DMS 273 (cell line): Measurements from ENCODE around the gene ZBED3.

Experiments
- DNase-seq: peaks from one replicate; lab custom pipeline; 2025; ENCODE audit not compliant: unreplicated experiment; lab: John Stamatoyannopoulos, UW

The ZBED3 gene

GRCh38 chr5:77077829-77078176, 9.3 kb downstream of the ZBED3 start:
- DNase-seq = no peak

GRCh38 chr5:77076961-77077828, 9.9 kb downstream of the ZBED3 start:
- peak; percentile 96 for DNase-seq

GRCh38 chr5:77074745-77075144, 12.3 kb downstream of the ZBED3 start:
- DNase-seq = no peak

GRCh38 chr5:77073667-77074066, 13.4 kb downstream of the ZBED3 start:
- no peak for DNase-seq

GRCh38 chr5:77066823-77067442, 20.2 kb downstream of the ZBED3 start:
- no peak for DNase-seq

- no peak for DNase-seq
Observed at GRCh38 chr5:77066184-77066583, 20.9 kb downstream of the ZBED3 start.

- DNase-seq = no peak
Observed at GRCh38 chr5:77065256-77065655, 21.8 kb downstream of the ZBED3 start.

- no peak for DNase-seq
Observed at GRCh38 chr5:77064040-77064439, 23.0 kb downstream of the ZBED3 start.

- no peak for DNase-seq
Observed at GRCh38 chr5:77046416-77047073, 40.5 kb downstream of the ZBED3 start.

GRCh38 chr5:77035950-77036349, 51.1 kb downstream of the ZBED3 start:
- DNase-seq = no peak

GRCh38 chr5:77033338-77033737, 53.7 kb downstream of the ZBED3 start:
- DNase-seq = no peak

- DNase-seq = no peak
Observed at GRCh38 chr5:77032635-77033034, 54.5 kb downstream of the ZBED3 start.

- DNase-seq = no peak
Observed at GRCh38 chr5:77031891-77032290, 55.2 kb downstream of the ZBED3 start.

GRCh38 chr5:77030097-77031071, 56.7 kb downstream of the ZBED3 start, which contains the start of gene AGGF1:
Gene AGGF1 (plus strand): TSS chr5:77030404. CDS start chr5:77030767, 363 bp downstream.
- peak; percentile 98 for DNase-seq

- no peak for DNase-seq
Observed at GRCh38 chr5:77029376-77029885, 57.7 kb downstream of the ZBED3 start.

- no peak for DNase-seq
Observed at GRCh38 chr5:77028631-77029375, 58.3 kb downstream of the ZBED3 start.

GRCh38 chr5:77024490-77024889, 62.6 kb downstream of the ZBED3 start:
- no peak for DNase-seq

GRCh38 chr5:77022511-77023417, 64.3 kb downstream of the ZBED3 start:
- no peak for DNase-seq
